ENCODE results near the gene ROBO1. TPM values are rescaled to one million over a fixed set of nuclear protein-coding genes. Genes with fewer than 3 reads are reported as not detected.

The ROBO1 gene
- total and polyA plus RNA-seq, 12 donors, result 6.4 to 144 (median 43.9) TPM

DNA sequence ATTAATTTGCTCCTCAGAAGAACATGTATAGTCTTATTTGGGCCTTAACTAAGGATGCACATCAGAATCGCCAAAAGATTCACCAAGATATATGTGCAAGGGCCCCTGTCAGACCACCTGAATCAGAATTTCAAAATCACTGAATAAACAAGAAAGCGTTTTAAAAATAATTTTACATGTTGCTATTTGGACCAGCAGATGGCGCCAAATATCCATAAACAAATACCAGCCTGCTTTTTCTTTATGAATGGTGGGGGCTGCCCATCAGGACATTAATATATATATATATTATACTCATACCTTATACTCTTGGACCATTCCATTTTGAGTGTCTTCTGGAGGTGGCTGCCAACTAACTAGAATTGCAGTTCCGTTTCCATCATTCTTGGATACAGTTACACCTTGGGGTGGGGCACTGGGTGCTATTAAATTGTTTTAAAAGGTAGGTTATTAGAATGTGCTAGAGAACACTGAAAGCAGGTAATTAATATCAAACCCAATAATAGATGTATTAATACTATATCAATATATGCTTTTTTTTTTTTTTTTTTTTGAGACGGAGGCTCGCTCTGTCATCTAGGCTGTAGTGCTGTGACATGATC lies 1108.3 kb downstream of the ROBO1 start:
- 48 to 53% (median 51%) methylated on average over 6 of the region's 6 CpGs for WGBS, 4 donors
- TF ChIP-seq, protein P1, sequence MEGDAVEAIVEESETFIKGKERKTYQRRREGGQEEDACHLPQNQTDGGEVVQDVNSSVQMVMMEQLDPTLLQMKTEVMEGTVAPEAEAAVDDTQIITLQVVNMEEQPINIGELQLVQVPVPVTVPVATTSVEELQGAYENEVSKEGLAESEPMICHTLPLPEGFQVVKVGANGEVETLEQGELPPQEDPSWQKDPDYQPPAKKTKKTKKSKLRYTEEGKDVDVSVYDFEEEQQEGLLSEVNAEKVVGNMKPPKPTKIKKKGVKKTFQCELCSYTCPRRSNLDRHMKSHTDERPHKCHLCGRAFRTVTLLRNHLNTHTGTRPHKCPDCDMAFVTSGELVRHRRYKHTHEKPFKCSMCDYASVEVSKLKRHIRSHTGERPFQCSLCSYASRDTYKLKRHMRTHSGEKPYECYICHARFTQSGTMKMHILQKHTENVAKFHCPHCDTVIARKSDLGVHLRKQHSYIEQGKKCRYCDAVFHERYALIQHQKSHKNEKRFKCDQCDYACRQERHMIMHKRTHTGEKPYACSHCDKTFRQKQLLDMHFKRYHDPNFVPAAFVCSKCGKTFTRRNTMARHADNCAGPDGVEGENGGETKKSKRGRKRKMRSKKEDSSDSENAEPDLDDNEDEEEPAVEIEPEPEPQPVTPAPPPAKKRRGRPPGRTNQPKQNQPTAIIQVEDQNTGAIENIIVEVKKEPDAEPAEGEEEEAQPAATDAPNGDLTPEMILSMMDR (IDR thresholded peaks at IDR 0.05), result peak; percentile 57 to 79 (median 70)
- TF ChIP-seq POLR2A (IDR thresholded peaks at IDR 0.05), result no peak

DNA sequence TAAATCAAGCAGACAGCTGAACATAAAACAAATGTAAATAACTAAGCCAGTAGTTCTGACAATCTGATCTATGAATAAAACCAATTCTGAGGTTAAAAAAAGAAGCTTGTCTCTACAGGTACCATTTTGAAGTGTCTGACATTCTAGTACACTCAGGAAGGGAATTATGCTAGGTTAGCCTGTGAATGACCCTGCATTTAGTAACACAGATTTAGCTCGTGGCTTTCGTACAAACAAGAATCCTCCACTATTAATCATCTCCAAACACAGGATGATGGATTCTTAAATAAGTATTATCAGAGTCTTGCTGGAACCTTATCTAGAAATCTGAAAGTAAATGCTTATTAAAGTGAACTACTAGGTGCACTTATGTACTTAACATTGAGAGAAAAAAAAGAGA lies 1120.1 kb downstream of the ROBO1 start:
- DNase-seq, result no peak
- intact Hi-C loops (cut with DNase I), result no loop called here
- WGBS, 4 donors, result 15 to 30% (median 25%) methylated on average over 2 of the region's 2 CpGs

More for the DNA sequence above, 1108.3 kb downstream of the ROBO1 start:
- Histone ChIP-seq H3K9me3 (replicated peaks in 1 of 3) (peaks cover 0 to 7% (median 0%) of the 10 kb centered on the region in 3 donors), H3K27me3 (no peaks in the 10 kb centered on the region), H3K4me3 (no peak overlapping the region), H3K4me1 (replicated peaks in 1 of 2) (no peaks in the 10 kb centered on the region), H3K36me3 (replicated peaks in 1 of 2) (no peaks in the 10 kb centered on the region), H3K27ac (no peak overlapping the region)
- DNase-seq, result peak in 5 of 7 donors; percentile 17 to 46 (median 20)
- intact Hi-C loops (cut with DNase I), result no loop called here

DNA sequence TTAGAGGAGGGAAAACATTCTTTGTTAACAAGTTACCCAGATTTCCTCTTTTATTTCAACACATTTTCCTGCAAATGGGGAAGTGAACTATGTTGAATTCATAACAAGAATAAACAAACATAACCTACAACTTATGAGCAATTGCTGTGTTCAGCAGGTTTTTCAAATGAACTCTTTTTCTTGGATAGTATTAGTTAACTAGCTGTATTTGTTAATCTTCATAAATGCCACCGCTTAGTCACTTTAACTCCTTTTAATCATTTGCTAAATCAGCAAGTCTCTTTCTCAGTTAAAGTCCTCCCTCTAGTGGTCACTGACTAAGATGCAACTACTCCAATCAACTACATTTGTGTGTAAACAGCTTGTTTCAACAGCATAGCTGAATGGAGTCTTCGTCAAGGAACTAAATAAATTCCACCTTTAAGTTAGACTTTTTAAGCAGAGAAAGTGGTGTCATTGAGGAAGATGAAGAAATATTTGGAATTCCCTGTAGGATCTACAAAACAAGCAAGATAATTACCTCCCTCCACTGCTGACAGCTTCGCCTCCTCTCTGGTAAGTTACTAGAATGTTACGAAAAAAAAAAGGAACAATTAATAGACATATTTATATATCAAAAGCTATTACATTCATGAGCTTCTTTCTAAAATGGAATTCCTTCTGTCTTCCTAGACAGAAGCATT lies 1122.0 kb downstream of the ROBO1 start:
- Histone ChIP-seq H3K27ac (no peak overlapping the region), H3K27me3 (no peaks in the 10 kb centered on the region), H3K4me3 (no peak overlapping the region), H3K4me1 (replicated peaks in 1 of 2) (peaks cover 0 to 6% of the 10 kb centered on the region in 2 donors), H3K36me3 (replicated peaks in 1 of 2) (no peaks in the 10 kb centered on the region), H3K9me3 (replicated peaks in 1 of 3) (no peaks in the 10 kb centered on the region)
- DNase-seq, result peak in 1 of 7 donors; percentile 22
- TF ChIP-seq, protein P1 (IDR thresholded peaks at IDR 0.05), result peak; percentile 75 to 90 (median 82)
- TF ChIP-seq POLR2A (IDR thresholded peaks at IDR 0.05), result no peak
- intact Hi-C loops (cut with DNase I), result no loop called here
- WGBS, 4 donors, result 49 to 51% (median 50%) methylated on average over 4 of the region's 4 CpGs

More for the DNA sequence above, 1120.1 kb downstream of the ROBO1 start:
- Histone ChIP-seq H3K4me1 (replicated peaks in 1 of 2) (peaks cover 0 to 6% of the 10 kb centered on the region in 2 donors), H3K36me3 (replicated peaks in 1 of 2) (no peaks in the 10 kb centered on the region), H3K27ac (no peak overlapping the region), H3K4me3 (no peak overlapping the region), H3K9me3 (replicated peaks in 1 of 3) (no peaks in the 10 kb centered on the region), H3K27me3 (no peaks in the 10 kb centered on the region)
- TF ChIP-seq POLR2A (IDR thresholded peaks at IDR 0.05), result no peak
- TF ChIP-seq, protein P1 (IDR thresholded peaks at IDR 0.05), result no peak

DNA sequence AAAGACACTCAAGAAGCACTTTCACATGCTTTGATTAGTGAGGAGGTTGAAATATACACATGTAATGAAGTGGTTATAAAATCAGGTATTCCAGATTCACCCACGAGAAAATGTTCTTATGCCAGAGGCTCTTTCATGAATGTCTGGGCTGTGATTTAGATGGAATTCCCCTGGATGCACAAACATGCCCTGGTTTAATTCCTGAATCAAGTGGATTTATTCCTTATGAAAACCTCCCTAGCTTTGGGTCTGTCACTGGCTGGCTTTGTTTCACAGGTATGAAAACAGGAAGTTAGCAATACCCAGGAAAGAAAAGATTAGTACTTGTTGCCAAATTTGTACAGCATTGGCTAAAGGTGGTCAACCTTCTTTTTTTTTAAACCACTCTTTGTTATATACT lies 1123.0 kb downstream of the ROBO1 start:
- intact Hi-C loops (cut with DNase I), result no loop called here
- DNase-seq, result no peak
- Histone ChIP-seq H3K9me3 (replicated peaks in 1 of 3) (no peaks in the 10 kb centered on the region), H3K27ac (no peak overlapping the region), H3K4me3 (no peak overlapping the region), H3K36me3 (replicated peaks in 1 of 2) (no peaks in the 10 kb centered on the region), H3K27me3 (no peaks in the 10 kb centered on the region), H3K4me1 (replicated peaks in 1 of 2) (peaks cover 0 to 6% of the 10 kb centered on the region in 2 donors)
- TF ChIP-seq POLR2A (IDR thresholded peaks at IDR 0.05), result no peak
- WGBS, 4 donors, result 48 to 67% (median 59%) methylated on average over 1 of the region's 1 CpG
